ENCODE data around the gene SMAD3.
"Not testable (repeated sequence)": the region's sequence is repeated elsewhere in the genome, so short reads cannot be mapped to it uniquely, and the experiment has no call there.

Gene SMAD3

DNA sequence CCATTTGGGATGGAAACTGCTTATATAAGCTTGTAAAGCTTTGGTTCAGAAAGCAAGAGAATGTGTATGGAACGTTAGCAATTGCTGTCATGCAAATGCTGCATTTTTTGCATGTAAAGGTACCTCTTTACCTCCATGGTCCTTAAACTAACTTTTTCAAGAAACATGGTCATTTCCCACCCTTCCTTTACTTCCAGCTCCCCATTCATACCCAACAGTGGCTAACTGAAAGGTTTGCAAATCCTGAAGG, 84.3 kb downstream of the SMAD3 start:
- H3K4me3 ChIP-seq (ENCODE audit: low read depth in 1 of 2, low read length in 2 of 2), result no peak overlapping the region
- H2AFZ ChIP-seq (ENCODE audit: low read depth, low read length), result no peak overlapping the region
- H3K27me3 ChIP-seq (ENCODE audit: insufficient read depth, low read length, poor library complexity), result no peaks in the 10 kb centered on the region
- ATAC-seq (ENCODE audit: insufficient read depth, low read depth) (no peak), DNase-seq (no peak)
- H3K4me2 ChIP-seq (ENCODE audit: insufficient read depth, low read length), result no peak overlapping the region
- TF ChIP-seq, protein P1, sequence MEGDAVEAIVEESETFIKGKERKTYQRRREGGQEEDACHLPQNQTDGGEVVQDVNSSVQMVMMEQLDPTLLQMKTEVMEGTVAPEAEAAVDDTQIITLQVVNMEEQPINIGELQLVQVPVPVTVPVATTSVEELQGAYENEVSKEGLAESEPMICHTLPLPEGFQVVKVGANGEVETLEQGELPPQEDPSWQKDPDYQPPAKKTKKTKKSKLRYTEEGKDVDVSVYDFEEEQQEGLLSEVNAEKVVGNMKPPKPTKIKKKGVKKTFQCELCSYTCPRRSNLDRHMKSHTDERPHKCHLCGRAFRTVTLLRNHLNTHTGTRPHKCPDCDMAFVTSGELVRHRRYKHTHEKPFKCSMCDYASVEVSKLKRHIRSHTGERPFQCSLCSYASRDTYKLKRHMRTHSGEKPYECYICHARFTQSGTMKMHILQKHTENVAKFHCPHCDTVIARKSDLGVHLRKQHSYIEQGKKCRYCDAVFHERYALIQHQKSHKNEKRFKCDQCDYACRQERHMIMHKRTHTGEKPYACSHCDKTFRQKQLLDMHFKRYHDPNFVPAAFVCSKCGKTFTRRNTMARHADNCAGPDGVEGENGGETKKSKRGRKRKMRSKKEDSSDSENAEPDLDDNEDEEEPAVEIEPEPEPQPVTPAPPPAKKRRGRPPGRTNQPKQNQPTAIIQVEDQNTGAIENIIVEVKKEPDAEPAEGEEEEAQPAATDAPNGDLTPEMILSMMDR (IDR thresholded peaks at IDR 0.05; ENCODE audit: borderline replicate concordance, extremely low read depth, low read length, poor library complexity, severe bottlenecking), result no peak
- no peak for TF ChIP-seq EZH2 (IDR thresholded peaks at IDR 0.05; ENCODE audit: borderline replicate concordance, low read depth, low read length, severe bottlenecking)
- H3K9ac ChIP-seq (ENCODE audit: low read depth, low read length), result no peak overlapping the region
- H3K36me3 ChIP-seq (ENCODE audit: insufficient read depth, low read length), result no peaks in the 10 kb centered on the region
- no peak overlapping the region for H3K27ac ChIP-seq (ENCODE audit: low read length)
- H4K20me1 ChIP-seq (ENCODE audit: insufficient read depth, low read length), result no peaks in the 10 kb centered on the region
- no peaks in the 10 kb centered on the region for H3K79me2 ChIP-seq (ENCODE audit: insufficient read depth, low read length)
- no peaks in the 10 kb centered on the region for H3K4me1 ChIP-seq (ENCODE audit: insufficient read depth, low read length)
- no peaks in the 10 kb centered on the region for H3K9me3 ChIP-seq (ENCODE audit: insufficient read depth, low read length, severe bottlenecking)

DNA sequence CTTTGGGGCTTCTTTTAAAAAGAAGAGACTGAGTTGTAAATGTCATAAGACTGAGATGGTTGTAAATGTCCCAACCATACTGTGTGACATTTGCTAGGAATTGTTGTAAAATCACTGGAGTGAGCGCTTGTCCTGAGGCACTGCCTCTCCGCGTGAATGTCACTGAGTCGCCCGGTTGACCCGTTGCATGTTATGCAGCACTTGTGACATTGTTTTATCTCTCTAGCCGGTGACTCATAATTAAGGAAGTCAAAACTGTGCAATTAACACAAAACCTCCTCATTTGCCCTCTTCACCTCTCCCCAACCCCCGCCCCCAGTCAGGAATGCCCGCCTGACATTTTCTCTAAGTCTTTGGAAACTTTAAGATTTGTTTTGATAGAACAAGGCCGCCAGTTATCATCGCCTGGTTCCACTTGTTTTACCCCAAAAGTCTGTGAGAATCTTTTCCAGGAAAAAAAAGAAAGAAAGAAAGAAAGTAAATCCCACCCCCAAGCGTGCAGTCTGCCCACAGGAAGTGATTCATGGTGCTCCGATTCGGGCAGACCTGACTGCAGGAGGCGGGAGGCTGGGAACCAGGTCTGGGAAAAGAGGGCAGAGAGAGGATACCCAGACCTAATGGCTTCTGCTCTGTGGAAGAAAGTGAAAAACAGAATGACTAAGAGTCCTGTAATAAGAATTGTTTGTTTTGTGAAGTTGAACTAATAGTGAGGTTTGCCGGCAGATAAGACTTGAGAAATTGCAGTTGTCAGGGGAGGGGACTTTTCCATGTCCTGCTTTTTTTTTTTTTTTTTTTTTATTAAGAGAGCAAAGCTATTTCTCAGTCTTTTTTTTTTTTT, 84.8 kb downstream of the SMAD3 start:
- Histone ChIP-seq H3K4me2 (ENCODE audit: insufficient read depth, low read length) (no peak overlapping the region), H3K9me3 (ENCODE audit: insufficient read depth, low read length, severe bottlenecking) (no peaks in the 10 kb centered on the region), H3K4me3 (ENCODE audit: low read depth in 1 of 2, low read length in 2 of 2) (no peak overlapping the region), H3K36me3 (ENCODE audit: insufficient read depth, low read length) (no peaks in the 10 kb centered on the region), H2AFZ (ENCODE audit: low read depth, low read length) (no peak overlapping the region), H3K9ac (ENCODE audit: low read depth, low read length) (no peak overlapping the region), H3K27ac (ENCODE audit: low read length) (no peak overlapping the region), H3K79me2 (ENCODE audit: insufficient read depth, low read length) (no peaks in the 10 kb centered on the region), H3K4me1 (ENCODE audit: insufficient read depth, low read length) (no peaks in the 10 kb centered on the region), H4K20me1 (ENCODE audit: insufficient read depth, low read length) (no peaks in the 10 kb centered on the region), H3K27me3 (ENCODE audit: insufficient read depth, low read length, poor library complexity) (no peaks in the 10 kb centered on the region)
- ATAC-seq (ENCODE audit: insufficient read depth, low read depth), result no peak
- TF ChIP-seq EZH2 (IDR thresholded peaks at IDR 0.05; ENCODE audit: borderline replicate concordance, low read depth, low read length, severe bottlenecking), result no peak
- TF ChIP-seq, protein P1 (IDR thresholded peaks at IDR 0.05; ENCODE audit: borderline replicate concordance, extremely low read depth, low read length, poor library complexity, severe bottlenecking), result no peak
- DNase-seq, result no peak

- Histone ChIP-seq H2AFZ (ENCODE audit: low read depth, low read length) (no peak overlapping the region), H4K20me1 (ENCODE audit: insufficient read depth, low read length) (no peaks in the 10 kb centered on the region), H3K27ac (ENCODE audit: low read length) (no peak overlapping the region), H3K36me3 (ENCODE audit: insufficient read depth, low read length) (no peaks in the 10 kb centered on the region), H3K4me1 (ENCODE audit: insufficient read depth, low read length) (no peaks in the 10 kb centered on the region), H3K79me2 (ENCODE audit: insufficient read depth, low read length) (no peaks in the 10 kb centered on the region), H3K4me3 (ENCODE audit: low read depth in 1 of 2, low read length in 2 of 2) (no peak overlapping the region), H3K27me3 (ENCODE audit: insufficient read depth, low read length, poor library complexity) (no peaks in the 10 kb centered on the region), H3K4me2 (ENCODE audit: insufficient read depth, low read length) (no peak overlapping the region), H3K9me3 (ENCODE audit: insufficient read depth, low read length, severe bottlenecking) (no peaks in the 10 kb centered on the region), H3K9ac (ENCODE audit: low read depth, low read length) (no peak overlapping the region)
- no peak for TF ChIP-seq EZH2 (IDR thresholded peaks at IDR 0.05; ENCODE audit: borderline replicate concordance, low read depth, low read length, severe bottlenecking)
- TF ChIP-seq, protein P1 (IDR thresholded peaks at IDR 0.05; ENCODE audit: borderline replicate concordance, extremely low read depth, low read length, poor library complexity, severe bottlenecking), result no peak
- ATAC-seq (ENCODE audit: insufficient read depth, low read depth) (no peak), DNase-seq (no peak)
These were observed 87.0 kb downstream of the SMAD3 start for GRCh38 chr15:67152429-67152828.

DNA sequence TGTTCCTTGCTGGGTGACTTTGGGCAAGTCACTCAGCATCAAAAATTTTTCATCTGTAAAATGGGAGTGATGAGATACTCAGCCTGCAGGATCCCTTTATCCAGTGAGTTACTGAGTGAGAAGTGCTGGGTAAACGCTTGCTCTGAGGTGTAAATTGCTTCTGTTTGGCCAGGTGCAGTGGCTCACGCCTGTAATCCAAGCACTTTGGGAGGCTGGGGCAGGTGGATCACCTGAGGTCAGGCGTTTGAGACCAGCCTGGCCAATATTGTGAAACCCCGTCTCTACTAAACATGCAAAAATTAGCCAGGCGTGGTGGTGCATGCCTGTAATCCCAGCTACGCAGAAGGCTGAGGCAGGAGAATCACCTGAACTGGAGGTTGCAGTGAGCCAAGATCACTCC, 87.6 kb downstream of the SMAD3 start:
- not testable (repeated sequence) for H4K20me1 ChIP-seq (ENCODE audit: insufficient read depth, low read length); H3K4me2 ChIP-seq (ENCODE audit: insufficient read depth, low read length); H3K36me3 ChIP-seq (ENCODE audit: insufficient read depth, low read length)

More for the DNA sequence above, 87.6 kb downstream of the SMAD3 start:
- not testable (repeated sequence) for ATAC-seq (ENCODE audit: insufficient read depth, low read depth); H2AFZ ChIP-seq (ENCODE audit: low read depth, low read length); H3K4me1 ChIP-seq (ENCODE audit: insufficient read depth, low read length); H3K9ac ChIP-seq (ENCODE audit: low read depth, low read length); H3K27ac ChIP-seq (ENCODE audit: low read length); H3K79me2 ChIP-seq (ENCODE audit: insufficient read depth, low read length); H3K4me3 ChIP-seq (ENCODE audit: low read depth in 1 of 2, low read length in 2 of 2); DNase-seq; H3K27me3 ChIP-seq (ENCODE audit: insufficient read depth, low read length, poor library complexity); H3K9me3 ChIP-seq (ENCODE audit: insufficient read depth, low read length, severe bottlenecking)
